Fibroblast of lung (primary cell): Measurements from ENCODE around the gene EDEM1. TPM values are rescaled to one million over a fixed set of nuclear protein-coding genes. Genes with fewer than 3 reads are reported as not detected.

Experiments used
- DNase-seq, 2 donors: peaks; one replicate each; pipeline versions ENCODE4 v3.0.0 to v3.0.0-alpha.2; 2010; ENCODE audit warnings: low read depth in 2 of 2
- H2AFZ ChIP-seq: 2 replicates; pipeline ENCODE4 v1.5.1; 2012; ENCODE audit warnings: low read length, control low read depth, inconsistent platforms
- H3K27ac ChIP-seq: 2 replicates; pipeline ENCODE4 v1.5.1; 2011; ENCODE audit warnings: low read length, control low read depth; ENCODE audit not compliant: insufficient read depth
- H3K27me3 ChIP-seq: 2 replicates; pipeline ENCODE4 v1.5.1; 2011; ENCODE audit warnings: mild to moderate bottlenecking, low read length; ENCODE audit not compliant: control insufficient read depth, insufficient read depth
- H3K36me3 ChIP-seq: 2 replicates; pipeline ENCODE4 v1.5.1; 2011; ENCODE audit warnings: low read length; ENCODE audit not compliant: control insufficient read depth, insufficient read depth
- H3K4me1 ChIP-seq: 2 replicates; pipeline ENCODE4 v1.5.1; 2011; ENCODE audit warnings: low read length; ENCODE audit not compliant: control insufficient read depth, insufficient read depth; ENCODE audit errors: extremely low read depth
- H3K4me2 ChIP-seq: 2 replicates; pipeline ENCODE4 v1.5.1; 2011; ENCODE audit warnings: low read length, control low read depth; ENCODE audit not compliant: insufficient read depth; ENCODE audit errors: extremely low read depth
- H3K4me3 ChIP-seq, 4 experiments: fragments of 200-600 bp in 1 of 4; sonication (generic) in 1 of 4; replicated peaks in 1 of 4; 2 replicates each; pipeline ENCODE4 v1.5.1; 2011 to 2016; ENCODE audit warnings: low read length in 4 of 4, low read depth in 3 of 4, mild to moderate bottlenecking in 3 of 4, control low read depth in 2 of 4, inconsistent platforms in 1 of 4, mixed read lengths in 1 of 4; ENCODE audit not compliant: insufficient read depth in 1 of 4; ENCODE audit errors: control extremely low read depth in 1 of 4
- H3K79me2 ChIP-seq: 2 replicates; pipeline ENCODE4 v1.5.1; 2012; ENCODE audit warnings: mild to moderate bottlenecking, low read length, inconsistent platforms; ENCODE audit not compliant: control insufficient read depth, insufficient read depth
- H3K9ac ChIP-seq: 2 replicates; pipeline ENCODE4 v1.5.1; 2011; ENCODE audit warnings: mild to moderate bottlenecking, low read length, control low read depth; ENCODE audit not compliant: insufficient read depth
- H3K9me3 ChIP-seq: 2 replicates; pipeline ENCODE4 v1.5.1; 2012; ENCODE audit warnings: low read depth, low read length; ENCODE audit not compliant: control insufficient read depth, insufficient read depth
- H4K20me1 ChIP-seq: 2 replicates; pipeline ENCODE4 v1.5.1; 2011; ENCODE audit warnings: low read length; ENCODE audit not compliant: control insufficient read depth, insufficient read depth; ENCODE audit errors: extremely low read depth
- CTCF ChIP-seq, 2 donors: IDR thresholded peaks in 1 of 2; conservative IDR thresholded peaks in 1 of 2; 1 replicate in 1 of 2; 2 replicates in 1 of 2; pipeline ENCODE4 v1.5.1; 2011 to 2012; ENCODE audit warnings: low read length in 2 of 2, control low read depth in 1 of 2, inconsistent platforms in 1 of 2, low read depth in 1 of 2, mild to moderate bottlenecking in 1 of 2
- EZH2 ChIP-seq: IDR thresholded peaks from 2 replicates; pipeline ENCODE4 v1.5.1; 2012; ENCODE audit warnings: low read length, control low read depth, mild to moderate bottlenecking; ENCODE audit errors: missing control alignments
- polyA plus RNA-seq, 2 donors: library from polyadenylated mRNA; depleted of rRNA in 1 of 2; stranded (reverse) in 1 of 2; unstranded in 1 of 2; fragments of >200 nt; gene quantifications; 2 replicates each; pipeline ENCODE4 v1.2.1, GENCODE V29; 2011 to 2012; ENCODE audit warnings: missing spikeins in 1 of 2
- total RNA-seq: library from RNA; depleted of rRNA; stranded (reverse); fragments of >200 nt; gene quantifications from 2 replicates; pipeline ENCODE4 v1.2.1, GENCODE V29; 2014

EDEM1 gene
- total and polyA plus RNA-seq, 2 donors (not counting 1 experiment from before 2014, with no cell fraction given) = 23.6 to 42.4 TPM

GRCh38 chr3:5140839-5141238, 46.7 kb upstream of the EDEM1 start:
- DNase-seq = no peak
- no peak for TF ChIP-seq EZH2
- no peak for TF ChIP-seq CTCF (conservative IDR thresholded peaks at IDR 0.05 in 1 of 2, IDR thresholded peaks at IDR 0.05 in 1 of 2; ENCODE audit: low read depth in 1 of 2, low read length in 2 of 2)
- H4K20me1 ChIP-seq = peaks cover 8% of the 10 kb centered on the region

GRCh38 chr3:5141760-5142159, 45.7 kb upstream of the EDEM1 start:
- TF ChIP-seq EZH2 (no peak), CTCF (conservative IDR thresholded peaks at IDR 0.05 in 1 of 2, IDR thresholded peaks at IDR 0.05 in 1 of 2; ENCODE audit: low read depth in 1 of 2, low read length in 2 of 2) (no peak)
- H2AFZ ChIP-seq = no peak overlapping the region
- no peaks in the 10 kb centered on the region for H3K36me3 ChIP-seq
- H3K27ac ChIP-seq = no peak overlapping the region
- peaks cover 17% of the 10 kb centered on the region for H3K4me1 ChIP-seq
- H3K79me2 ChIP-seq = peaks cover 85% of the 10 kb centered on the region
- H4K20me1 ChIP-seq = peaks cover 8% of the 10 kb centered on the region
- no peak overlapping the region for H3K4me3 ChIP-seq
- DNase-seq = no peak
- H3K9me3 ChIP-seq = no peaks in the 10 kb centered on the region
- H3K9ac ChIP-seq = no peak overlapping the region
- no peak overlapping the region for H3K4me2 ChIP-seq
- no peaks in the 10 kb centered on the region for H3K27me3 ChIP-seq

More at GRCh38 chr3:5140839-5141238, 46.7 kb upstream of the EDEM1 start:
- Histone ChIP-seq H3K4me2 (no peak overlapping the region), H3K4me3 (no peak overlapping the region), H3K9ac (no peak overlapping the region), H2AFZ (no peak overlapping the region), H3K36me3 (no peaks in the 10 kb centered on the region), H3K9me3 (no peaks in the 10 kb centered on the region), H3K79me2 (peaks cover 84% of the 10 kb centered on the region), H3K27me3 (no peaks in the 10 kb centered on the region), H3K27ac (no peak overlapping the region), H3K4me1 (peaks cover 19% of the 10 kb centered on the region)

GRCh38 chr3:5143464-5143863, 44.0 kb upstream of the EDEM1 start:
- Histone ChIP-seq H3K36me3 (no peaks in the 10 kb centered on the region), H3K4me2 (no peak overlapping the region), H3K4me3 (no peak overlapping the region), H3K9ac (no peak overlapping the region), H3K27me3 (no peaks in the 10 kb centered on the region), H2AFZ (no peak overlapping the region), H3K4me1 (peaks cover 13% of the 10 kb centered on the region), H4K20me1 (peaks cover 6% of the 10 kb centered on the region), H3K79me2 (peaks cover 93% of the 10 kb centered on the region), H3K9me3 (no peaks in the 10 kb centered on the region), H3K27ac (no peak overlapping the region)
- no peak for DNase-seq
- TF ChIP-seq EZH2 (no peak), CTCF (conservative IDR thresholded peaks at IDR 0.05 in 1 of 2, IDR thresholded peaks at IDR 0.05 in 1 of 2; ENCODE audit: low read depth in 1 of 2, low read length in 2 of 2) (no peak)
